Ovary (tissue), 9 donors: ENCODE data around the gene NTRK2. TPM values are rescaled to one million over a fixed set of nuclear protein-coding genes. Genes with fewer than 3 reads are reported as not detected.

ENCODE experiments used
- DNase-seq, 5 donors: peaks; one replicate each; pipeline ENCODE4 v3.0.0-alpha.2; 2019 to 2020
- H3K27ac ChIP-seq, 2 donors: fragments of 200-600 bp; one replicate each; pipeline versions ENCODE4 v1.5.1 to v1.8.0; 2019 to 2022
- H3K27me3 ChIP-seq: fragments of 200-600 bp; one replicate; pipeline ENCODE4 v1.8.0; 2022
- H3K36me3 ChIP-seq: fragments of 200-600 bp; sonication (generic); one replicate; pipeline ENCODE4 v1.5.1; 2019
- H3K4me1 ChIP-seq: one replicate; pipeline ENCODE4 v1.8.1; 2013; ENCODE audit warnings: mild to moderate bottlenecking, moderate library complexity; ENCODE audit not compliant: insufficient read depth
- H3K4me3 ChIP-seq: fragments of 200-600 bp; sonication (generic); one replicate; pipeline ENCODE4 v1.5.1; 2017
- H3K9me3 ChIP-seq, 2 donors: fragments of 200-600 bp in 1 of 2; sonication (generic) in 1 of 2; one replicate each; pipeline versions ENCODE4 v1.5.1 to v1.8.1; 2013 to 2019; ENCODE audit warnings: mild to moderate bottlenecking in 1 of 2, moderate library complexity in 1 of 2
- CTCF ChIP-seq, 3 donors: fragments of 450-650 bp in 2 of 3; fragments of 200-600 bp in 1 of 3; IDR thresholded peaks; one replicate each; pipeline versions ENCODE4 v1.5.1 to v1.8.0; 2016 to 2022; ENCODE audit warnings: antibody characterized with exemption in 3 of 3, mild to moderate bottlenecking in 1 of 3
- EP300 ChIP-seq: sonication (generic); formaldehyde crosslinking; IDR thresholded peaks from one replicate; pipeline ENCODE4 v1.6.1; 2017; ENCODE audit warnings: antibody characterized with exemption
- POLR2A ChIP-seq: fragments of 450-650 bp; IDR thresholded peaks from one replicate; pipeline ENCODE4 v1.6.1; 2017; ENCODE audit warnings: antibody characterized with exemption, mild to moderate bottlenecking, moderate library complexity
- WGBS, 3 donors: extraction: QIAGEN DNeasy Blood & Tissue Kit in 1 of 3; methylation state at CpG; one replicate each; pipeline versions ENCODE4 v1.1.5 to v1.1.7; 2013 to 2017; 5-methylcytosine and 5-hydroxymethylcytosine counted together
- intact Hi-C, 4 donors: fragments of 100-400 bp; cut with DNase I; formaldehyde crosslinking; loops; one replicate each; pipeline versions ENCODE4 v1.11.0 to v1.15.1; 2022 to 2023
- polyA plus RNA-seq, 2 donors: library from polyadenylated mRNA; stranded (reverse); fragments of 200-250 nt in 1 of 2; fragments of 350-450 nt in 1 of 2; fragmentation: Illumina TruSeq in 1 of 2; extraction: RNeasy Lipid Tissue Mini Kit (QIAGEN cat#74804) in 1 of 2; gene quantifications; one replicate each; pipeline ENCODE4 v1.2.3, GENCODE V29; 2013 to 2014
- total RNA-seq, 7 donors: library from RNA; depleted of rRNA in 2 of 7; stranded (reverse); fragments of >200 nt in 2 of 7; fragmentation: NEBNext Ultra II Directional in 3 of 7; extraction: Animal tissue kit (Norgen Biotek cat#: 25700) in 3 of 7; gene quantifications; one replicate each; pipeline versions ENCODE4 v1.1.0 to v1.2.4, GENCODE V29; 2016 to 2023
- donor health status: DM: no; HTN: no; CAD: no; lungs with moderate emphysema.
- donor health status: DM: no; HTN: no; CAD: no.
- donor health status: Bipolar disorder and iron deficiency.
- donor health status: DM: yes; HTN: yes; CAD: no.
- donor health status: DM: no; HTN: no; CAD: no.
- donor health status: DM: yes; HTN: yes; CAD: no.

NTRK2 gene
- total and polyA plus RNA-seq, 9 donors, result 6.4 to 31.1 (median 10.8) TPM

GRCh38 chr9:84815554-84815953 lies 146.0 kb downstream of the NTRK2 start:
- TF ChIP-seq POLR2A, result no peak
- TF ChIP-seq EP300, result no peak
- no peak for TF ChIP-seq CTCF (IDR thresholded peaks at IDR 0.05)
- Histone ChIP-seq H3K27ac (no peak overlapping the region), H3K27me3 (no peaks in the 10 kb centered on the region), H3K36me3 (no peaks in the 10 kb centered on the region), H3K9me3 (no peaks in the 10 kb centered on the region), H3K4me3 (no peak overlapping the region), H3K4me1 (no peaks in the 10 kb centered on the region)
- intact Hi-C loops, result no loop called here
- 92 to 95% (median 95%) methylated on average over 1 of the region's 1 CpG for WGBS, 3 donors
- DNase-seq, result no peak

GRCh38 chr9:84817038-84817437 lies 147.5 kb downstream of the NTRK2 start:
- TF ChIP-seq POLR2A, result no peak
- TF ChIP-seq EP300, result no peak
- no peak for TF ChIP-seq CTCF (IDR thresholded peaks at IDR 0.05)
- no peaks in the 10 kb centered on the region for H3K9me3 ChIP-seq
- no peaks in the 10 kb centered on the region for H3K27me3 ChIP-seq
- H3K36me3 ChIP-seq, result no peaks in the 10 kb centered on the region
- H3K4me1 ChIP-seq, result no peaks in the 10 kb centered on the region
- intact Hi-C loops, result no loop called here
- no peak overlapping the region for H3K4me3 ChIP-seq
- WGBS, 3 donors, result 92 to 96% (median 95%) methylated on average over 6 of the region's 6 CpGs
- no peak overlapping the region for H3K27ac ChIP-seq
- DNase-seq, result no peak

GRCh38 chr9:84818791-84819190 lies 149.3 kb downstream of the NTRK2 start:
- TF ChIP-seq POLR2A (no peak), EP300 (no peak), CTCF (IDR thresholded peaks at IDR 0.05) (no peak)
- Histone ChIP-seq H3K36me3 (no peaks in the 10 kb centered on the region), H3K4me3 (no peak overlapping the region), H3K27me3 (no peaks in the 10 kb centered on the region), H3K4me1 (peaks cover 7% of the 10 kb centered on the region), H3K9me3 (no peaks in the 10 kb centered on the region), H3K27ac (no peak overlapping the region)
- intact Hi-C loops, result no loop called here
- WGBS, 3 donors, result 44 to 73% (median 66%) methylated on average over 9 of the region's 9 CpGs
- DNase-seq, result no peak

- intact Hi-C loops, result no loop called here
- 83 to 94% (median 92%) methylated on average over 8 of the region's 8 CpGs for WGBS, 3 donors
- Histone ChIP-seq H3K4me1 (peaks cover 7% of the 10 kb centered on the region), H3K27me3 (no peaks in the 10 kb centered on the region), H3K36me3 (no peaks in the 10 kb centered on the region), H3K9me3 (no peaks in the 10 kb centered on the region), H3K4me3 (no peak overlapping the region), H3K27ac (no peak overlapping the region)
- TF ChIP-seq CTCF (IDR thresholded peaks at IDR 0.05) (no peak), EP300 (no peak), POLR2A (no peak)
- DNase-seq, result no peak
Measured at GRCh38 chr9:84819491-84819991, 150.0 kb downstream of the NTRK2 start.
